Dermis blood vessel endothelial cell (primary cell): ENCODE results near the gene NPIPA5. TPM values are rescaled to one million over a fixed set of nuclear protein-coding genes. Genes with fewer than 3 reads are reported as not detected.
A peak's percentile ranks its signal among the peaks of the same experiment; 100 is the strongest.
"Not testable (repeated sequence)": the region's sequence is repeated elsewhere in the genome, so short reads cannot be mapped to it uniquely, and the experiment has no call there.

ENCODE experiments used
- DNase-seq: peaks from one replicate; pipeline ENCODE4 v3.0.0; 2010
- total RNA-seq: library from RNA; depleted of rRNA; stranded (reverse); fragments of >200 nt; gene quantifications from 2 replicates; pipeline ENCODE4 v1.2.3, GENCODE V29; 2014

Gene NPIPA5
- total RNA-seq: 0.98 and 1.0 TPM in 2 replicates

DNA sequence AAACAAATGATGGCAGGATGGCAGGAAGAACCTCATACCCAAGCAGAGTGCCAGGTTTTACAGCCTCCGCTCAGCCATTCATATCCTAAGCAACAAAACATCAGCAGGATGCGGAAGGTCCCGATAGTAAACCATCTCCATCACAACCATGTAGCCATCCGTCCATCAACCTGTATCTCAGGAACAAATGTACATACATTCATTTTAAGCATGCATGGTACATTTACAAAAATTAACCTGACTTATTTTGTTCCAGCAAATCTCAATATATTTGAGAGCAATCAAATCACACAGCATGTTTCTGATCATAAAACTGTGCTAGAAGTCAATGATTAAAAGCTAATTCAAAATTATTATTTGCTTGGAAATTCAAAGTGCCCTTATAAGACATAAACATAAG, at the start of gene NPIPA5:
Gene NPIPA5, minus strand, starts transcription at position 101 of the 400 bp plus-strand sequence. Its CDS starts 0 bp downstream, at position 101.
- DNase-seq: not testable (repeated sequence)

DNA sequence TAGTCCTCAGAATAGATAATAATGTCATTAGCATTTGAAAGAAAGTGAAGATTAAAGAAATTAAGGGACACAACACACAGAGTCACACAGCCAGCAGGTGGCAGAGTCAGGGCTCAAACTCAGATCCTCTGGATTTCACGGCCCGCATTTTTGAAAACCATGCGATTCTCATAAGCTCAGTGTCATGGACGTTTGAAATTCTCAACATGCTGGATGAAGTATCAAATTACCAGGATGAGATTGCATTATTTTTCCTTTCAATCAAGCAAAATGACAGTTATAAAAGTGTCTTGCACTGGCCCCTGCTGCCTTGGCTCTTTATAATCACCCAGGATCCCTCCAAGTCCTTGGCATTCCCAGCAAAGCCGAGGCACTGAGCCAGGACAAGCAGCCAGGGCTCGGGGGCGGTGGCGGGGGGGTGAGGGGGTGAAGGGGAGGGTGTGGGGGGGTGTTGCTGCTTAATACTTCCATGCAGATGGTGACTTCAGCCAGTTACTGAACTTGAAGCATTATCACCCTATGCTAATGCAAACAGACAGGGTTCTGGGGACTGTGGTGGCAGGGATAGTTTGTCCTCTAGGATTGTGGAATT, 49.6 kb upstream of the NPIPA5 start:
- DNase-seq: peak; percentile 85

DNA sequence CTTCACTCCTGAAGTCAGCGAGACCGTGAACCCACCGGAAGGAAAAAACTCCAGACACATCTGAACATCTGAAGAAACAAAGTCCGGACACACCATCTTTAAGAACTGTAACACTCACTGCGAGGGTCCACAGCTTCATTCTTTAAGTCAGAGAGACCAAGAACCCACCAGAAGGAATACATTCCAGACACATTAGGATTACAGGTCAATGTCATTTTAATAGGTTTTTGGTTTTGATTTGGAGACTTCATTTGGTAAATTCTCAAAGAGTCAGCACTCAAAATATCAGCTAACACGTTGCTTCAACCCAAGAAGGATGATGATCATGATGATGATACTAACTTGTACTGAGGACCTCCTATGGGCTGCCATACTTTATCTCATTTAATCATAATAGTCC, 48.7 kb upstream of the NPIPA5 start:
- no peak for DNase-seq

DNA sequence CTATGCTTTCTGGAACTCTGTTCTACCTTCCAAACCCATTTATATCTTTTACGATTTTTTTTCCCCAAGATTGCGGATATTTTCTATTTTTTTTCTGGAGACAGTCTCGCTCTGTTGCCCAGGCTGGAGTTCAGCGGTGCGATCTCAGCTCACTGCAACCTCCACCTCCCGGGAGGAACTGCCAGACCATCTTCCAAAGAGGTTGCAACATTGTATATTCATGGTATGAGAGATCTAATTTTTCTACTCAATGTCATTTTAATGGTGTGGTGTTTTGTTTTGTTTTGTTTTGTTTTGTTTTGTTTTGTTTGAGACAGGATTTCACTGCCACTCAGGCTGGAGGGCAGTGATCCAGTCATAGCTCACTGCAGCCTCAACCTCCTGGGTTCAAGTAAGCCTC, 47.8 kb upstream of the NPIPA5 start:
- no peak for DNase-seq

DNA sequence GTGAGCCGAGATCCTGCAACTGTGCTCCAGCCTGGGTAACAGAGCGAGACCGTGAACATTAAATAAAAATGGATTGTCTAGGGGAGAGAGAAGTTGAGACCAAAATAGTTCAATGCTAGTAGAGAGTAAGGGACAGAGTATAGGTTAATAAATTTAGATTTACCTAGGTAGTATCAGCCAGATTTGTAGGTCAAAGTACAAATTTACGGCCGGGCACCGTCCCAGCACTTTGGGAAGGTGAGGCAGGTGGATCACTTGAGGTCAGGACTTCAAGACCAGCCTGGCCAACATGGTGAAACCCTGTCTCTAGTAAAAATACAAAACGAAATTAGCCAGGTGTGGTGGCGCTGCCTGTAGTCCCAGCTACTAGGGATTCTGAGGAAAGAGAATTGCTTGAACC, 44.1 kb upstream of the NPIPA5 start:
- no peak for DNase-seq

DNA sequence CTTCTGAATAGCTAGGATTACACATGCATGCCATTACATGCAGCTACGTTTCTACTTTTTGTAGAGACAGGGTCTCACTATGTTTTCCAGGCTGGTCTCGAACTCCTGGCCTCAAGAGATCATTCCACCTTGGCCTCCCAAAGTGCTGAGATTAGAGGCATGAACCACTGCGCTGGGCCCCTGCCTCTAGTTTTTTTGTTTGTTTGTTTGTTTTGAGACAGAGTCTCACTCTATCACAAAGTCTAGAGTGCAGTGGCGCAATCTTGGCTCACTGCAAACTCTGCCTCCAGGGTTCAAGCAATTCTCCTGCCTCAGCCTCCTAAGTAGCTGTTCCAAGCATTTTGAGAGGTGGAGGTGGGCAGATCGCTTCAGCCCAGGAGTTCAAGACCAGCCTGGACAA, 43.6 kb upstream of the NPIPA5 start:
- not testable (repeated sequence) for DNase-seq

DNA sequence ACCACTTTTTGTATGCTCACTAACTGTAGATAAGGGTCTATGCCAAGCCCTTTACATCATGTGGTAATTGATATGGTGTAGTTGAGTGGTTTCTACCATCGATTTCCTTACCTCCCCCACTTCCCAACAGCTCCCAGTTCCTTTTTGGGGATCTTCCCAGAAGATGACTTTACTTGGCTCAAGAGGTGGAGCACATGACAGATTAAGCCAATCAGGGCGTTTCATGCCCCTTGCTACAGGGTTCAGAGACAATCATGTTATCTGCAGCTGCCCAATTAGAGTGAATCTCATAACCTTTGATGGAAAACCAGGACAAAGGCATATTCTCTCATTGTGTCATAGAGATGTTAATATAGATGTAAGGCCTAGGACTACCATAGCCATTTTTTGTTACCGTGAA, 40.1 kb upstream of the NPIPA5 start:
- no peak for DNase-seq

DNA sequence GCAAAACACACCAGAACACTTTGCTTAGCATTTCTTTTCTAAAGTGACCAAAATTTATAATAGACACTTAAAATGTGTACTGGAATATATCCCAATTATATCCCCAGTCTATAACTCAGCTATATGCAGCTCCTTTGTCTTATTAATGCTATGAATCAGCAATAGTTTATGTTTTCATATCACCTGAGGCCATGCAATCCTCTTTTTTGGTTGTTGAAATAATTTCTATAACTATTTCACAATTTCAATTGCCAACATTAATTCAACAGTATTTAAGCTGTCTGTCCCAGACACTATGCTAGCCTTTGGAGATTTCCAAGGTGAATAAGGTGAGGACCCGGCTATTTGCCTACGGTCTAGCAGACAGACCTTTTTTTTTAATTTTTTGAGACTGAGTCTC, 39.1 kb upstream of the NPIPA5 start:
- DNase-seq: no peak

DNA sequence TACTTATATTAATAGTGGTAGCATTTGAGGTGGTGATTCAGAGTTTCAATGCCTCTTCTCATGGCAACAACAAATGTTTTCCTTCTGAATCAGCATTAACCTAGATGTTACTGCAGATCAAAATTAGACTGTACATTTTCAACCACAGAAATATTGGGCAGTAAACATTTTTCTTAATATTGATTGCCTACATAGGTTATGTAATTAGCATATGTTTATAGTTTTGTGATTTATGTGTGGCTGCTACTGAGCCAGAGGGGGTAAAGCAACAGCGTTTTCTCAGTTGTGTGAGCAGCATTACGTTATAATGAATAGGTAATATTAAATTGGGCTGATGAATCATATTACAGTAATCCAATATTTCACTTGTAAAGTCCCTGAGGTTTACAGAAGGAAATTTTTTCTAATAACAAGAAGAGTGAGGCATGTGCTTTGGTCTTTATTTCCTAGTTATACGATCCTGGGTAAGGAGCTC, 37.5 kb upstream of the NPIPA5 start:
- DNase-seq: no peak

DNA sequence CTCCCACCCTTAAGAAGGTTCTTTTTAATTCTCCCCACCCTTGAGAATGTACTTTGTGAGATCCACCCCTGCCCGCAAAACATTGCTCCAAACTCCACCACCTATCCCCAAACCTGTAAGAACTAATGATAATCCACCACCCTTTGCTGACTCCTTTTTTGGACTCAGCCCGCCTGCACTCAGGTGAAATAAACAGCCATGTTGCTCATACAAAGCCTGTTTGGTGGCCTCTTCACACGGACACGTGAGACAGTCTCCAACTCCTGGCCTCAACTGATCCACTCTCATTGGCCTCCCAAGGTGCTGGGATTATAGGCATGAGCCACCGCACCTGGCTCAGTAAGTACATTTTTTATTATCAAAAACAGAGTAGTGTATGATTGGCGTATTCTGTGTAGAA, 31.4 kb upstream of the NPIPA5 start:
- DNase-seq: not testable (repeated sequence)

DNA sequence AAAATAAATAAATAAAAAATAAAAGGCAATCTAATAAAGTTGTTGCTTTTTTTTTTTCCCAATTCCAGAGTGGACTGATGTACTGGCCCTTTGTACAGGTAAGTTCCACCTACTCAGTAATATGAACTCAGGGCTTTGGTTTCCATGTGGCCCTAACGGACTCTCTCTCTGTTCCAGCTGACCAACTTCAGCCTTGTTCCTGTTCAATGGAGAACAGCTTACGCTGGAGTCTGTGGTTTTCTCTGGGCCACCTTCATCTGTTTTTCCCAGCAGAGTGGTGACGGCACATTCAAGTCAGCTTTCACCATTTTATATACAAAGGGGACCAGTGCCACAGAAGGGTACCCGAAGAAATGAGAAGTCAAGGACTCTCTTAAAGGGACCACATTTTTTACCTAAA, 29.7 kb upstream of the NPIPA5 start:
- DNase-seq: not testable (repeated sequence)

DNA sequence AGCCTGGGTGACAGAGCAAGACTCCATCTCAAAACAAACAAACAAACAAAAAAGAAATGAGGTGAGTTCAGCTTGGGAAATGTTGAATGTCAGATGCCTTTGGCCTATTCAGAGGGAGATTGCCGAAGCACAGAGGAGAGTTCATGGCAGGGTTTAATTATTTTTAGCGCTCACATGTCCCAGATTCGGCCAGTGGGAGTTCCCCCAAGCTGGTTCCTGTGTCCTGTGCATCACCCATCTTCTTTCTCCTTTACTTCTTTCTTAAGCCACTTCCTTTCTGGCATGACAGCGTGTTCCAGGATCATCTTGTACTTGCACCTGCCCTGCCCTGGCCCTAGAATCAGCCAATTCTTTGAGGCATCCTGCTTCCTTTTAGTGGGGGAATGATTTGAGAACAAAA, 26.7 kb upstream of the NPIPA5 start:
- DNase-seq: no peak

DNA sequence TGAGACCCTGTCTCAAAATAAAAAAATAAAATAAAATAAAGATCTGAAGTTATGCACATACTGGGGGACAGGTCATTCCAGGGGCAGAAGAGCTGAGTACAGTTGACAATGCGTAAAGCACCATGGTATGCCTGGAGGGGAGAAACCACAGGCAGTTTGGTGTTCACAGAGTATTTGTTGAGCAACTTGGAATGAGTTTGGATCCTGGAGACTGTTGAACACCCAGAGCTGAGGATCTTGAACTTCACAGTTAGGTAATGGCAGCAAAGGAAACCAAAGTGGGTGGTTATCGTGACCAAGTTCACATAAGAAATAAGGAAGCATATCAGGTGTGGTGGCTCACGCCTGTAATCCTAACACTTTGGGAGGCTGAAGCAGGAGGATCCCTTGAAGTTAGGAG, 26.0 kb upstream of the NPIPA5 start:
- DNase-seq: not testable (repeated sequence)

DNA sequence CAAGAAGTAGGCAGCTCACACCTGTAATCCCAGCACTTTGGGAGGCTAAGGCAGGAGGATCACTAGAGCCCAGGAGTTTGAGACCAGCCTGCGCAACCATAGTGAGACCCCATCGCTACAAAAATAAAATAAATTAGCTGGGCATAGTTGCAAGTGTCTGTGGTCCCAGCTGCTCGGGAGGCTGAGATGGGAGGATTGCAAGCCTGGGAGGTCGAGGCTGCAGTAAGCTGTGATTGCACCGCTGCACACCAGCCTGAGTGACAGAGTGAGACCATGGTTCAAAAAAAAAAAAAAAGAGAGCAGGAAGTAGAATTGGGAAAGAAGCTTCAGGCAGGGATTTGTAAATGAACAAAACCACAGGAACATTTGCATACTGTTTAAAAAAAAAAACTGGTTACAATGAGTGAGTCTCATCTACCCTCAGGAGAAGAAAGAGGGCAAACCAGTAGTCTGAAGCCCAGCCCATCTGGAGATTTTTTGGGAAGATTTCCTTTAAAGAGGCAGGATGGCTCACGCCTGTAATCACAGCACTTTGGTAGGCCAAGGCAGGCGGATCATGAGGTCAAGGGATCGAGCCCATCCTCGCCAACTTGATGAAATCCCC, 25.4 kb upstream of the NPIPA5 start:
- DNase-seq: no peak

DNA sequence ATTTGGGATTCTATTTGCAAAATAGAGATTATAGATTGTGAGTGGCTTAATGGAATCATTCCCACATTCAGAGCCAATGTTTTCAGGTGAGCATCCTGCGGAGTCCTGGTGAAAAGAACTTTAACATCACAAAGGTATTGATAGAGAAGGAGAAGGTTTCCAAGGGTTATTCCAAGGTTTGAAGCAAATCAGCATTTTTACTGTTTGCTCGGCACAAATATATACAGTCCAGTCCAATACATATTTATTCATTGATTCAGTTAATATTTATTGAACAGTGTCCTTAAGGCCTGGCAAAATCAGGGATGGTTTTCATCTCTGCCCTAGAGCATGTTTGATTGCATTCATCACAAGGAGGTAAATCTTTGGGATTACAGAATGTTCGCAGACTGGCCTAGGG, 23.9 kb upstream of the NPIPA5 start:
- no peak for DNase-seq

DNA sequence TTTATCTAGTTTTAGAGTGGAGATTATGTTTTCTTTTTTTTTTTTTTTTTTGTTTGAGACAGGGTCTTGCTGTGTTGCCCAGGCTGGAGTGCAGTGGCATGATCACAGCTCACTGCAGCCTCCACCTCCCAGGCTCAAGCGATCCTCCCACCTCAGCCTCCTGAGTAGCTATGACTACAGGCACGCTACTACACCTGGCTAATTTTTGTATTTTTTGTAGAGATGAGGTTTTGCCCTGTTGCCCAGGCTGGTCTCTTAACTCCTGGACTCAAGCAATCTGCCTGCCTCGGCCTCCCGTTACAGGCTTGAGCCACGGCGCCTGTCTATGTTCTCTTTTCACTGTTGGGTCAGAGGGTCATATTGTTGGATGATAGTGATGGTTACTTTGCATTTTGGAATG, 22.2 kb upstream of the NPIPA5 start:
- DNase-seq: not testable (repeated sequence)

DNA sequence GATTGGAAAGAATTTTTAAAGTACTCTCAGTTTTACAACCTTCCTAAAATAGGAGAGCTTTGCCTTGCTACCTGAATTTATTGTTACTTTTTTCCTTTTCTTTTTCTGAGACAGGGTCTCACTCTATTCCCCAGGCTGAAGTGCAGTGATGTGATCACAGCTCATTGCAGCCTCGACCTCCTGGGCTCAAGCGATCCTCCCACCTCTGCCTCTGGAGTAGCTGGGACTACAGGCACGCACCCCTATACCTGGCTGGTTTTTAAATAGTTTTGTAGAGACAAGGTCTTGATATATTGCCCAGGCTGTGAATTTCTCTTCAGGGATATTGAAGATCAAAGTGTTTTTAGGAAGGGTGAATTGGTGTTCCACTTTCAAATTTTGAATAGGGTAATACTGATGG, 21.2 kb upstream of the NPIPA5 start:
- no peak for DNase-seq

DNA sequence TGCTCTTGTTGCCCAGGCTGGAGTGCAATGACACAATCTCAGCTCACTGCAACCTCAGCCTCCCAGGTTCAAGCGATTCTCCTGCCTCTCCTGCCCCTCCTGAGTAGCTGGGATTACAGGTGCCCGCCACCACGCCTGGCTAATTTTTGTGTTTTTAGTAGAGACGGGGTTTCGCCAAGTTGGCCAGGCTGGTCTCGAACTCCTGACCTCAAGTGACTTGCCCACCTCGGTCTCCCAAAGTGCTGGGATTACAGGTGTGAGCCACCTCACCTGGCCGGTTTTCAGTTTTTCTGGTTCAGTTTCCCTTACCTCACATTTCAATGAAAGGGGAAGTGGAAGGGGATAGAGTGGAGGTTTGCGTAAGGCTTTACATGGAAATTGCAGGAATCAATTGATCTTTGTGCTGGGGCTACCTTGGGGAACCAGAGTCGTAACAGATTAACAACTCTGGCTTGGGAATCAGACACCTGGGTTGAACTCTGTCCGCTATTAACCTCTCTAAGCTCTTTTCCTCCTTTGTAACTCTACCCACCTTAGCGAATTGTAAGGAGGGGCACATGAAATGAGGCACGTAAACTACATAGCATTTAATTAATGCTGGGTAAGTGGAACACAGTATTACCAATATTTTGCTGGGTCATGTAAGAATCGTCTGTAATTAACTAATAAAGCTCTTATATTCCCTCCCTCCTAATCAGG, 20.7 kb upstream of the NPIPA5 start:
- no peak for DNase-seq

DNA sequence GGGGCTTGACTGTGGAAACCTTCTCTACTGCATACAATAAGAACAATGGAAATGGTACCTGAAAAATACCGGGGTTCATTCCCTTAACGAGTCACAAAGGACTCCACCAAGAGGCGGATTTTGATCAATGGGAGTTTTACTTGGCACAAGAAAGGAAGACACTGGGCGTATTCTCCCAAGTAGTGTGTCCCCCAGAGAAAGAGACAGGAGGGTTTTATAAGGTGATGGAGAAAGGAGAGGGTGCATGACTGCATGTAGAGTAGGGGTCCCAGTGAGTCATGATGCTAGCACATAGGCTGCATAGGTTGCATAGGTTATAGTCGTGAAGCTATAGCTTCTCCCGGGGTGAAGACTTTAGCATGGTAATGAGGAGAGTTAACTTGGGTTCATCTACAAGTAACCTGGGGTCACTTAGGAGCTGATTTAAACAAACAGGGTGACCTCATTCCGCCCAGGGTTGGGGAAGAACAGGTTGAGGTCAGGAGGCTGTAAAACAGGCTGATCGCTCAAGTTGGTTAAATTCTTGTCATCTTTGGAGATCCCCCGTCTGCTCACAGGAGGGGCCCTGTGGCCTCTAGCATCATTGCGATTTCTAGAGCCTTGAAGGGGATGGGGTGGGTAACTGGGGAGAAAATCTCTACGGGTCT, 19.0 kb upstream of the NPIPA5 start:
- no peak for DNase-seq

DNA sequence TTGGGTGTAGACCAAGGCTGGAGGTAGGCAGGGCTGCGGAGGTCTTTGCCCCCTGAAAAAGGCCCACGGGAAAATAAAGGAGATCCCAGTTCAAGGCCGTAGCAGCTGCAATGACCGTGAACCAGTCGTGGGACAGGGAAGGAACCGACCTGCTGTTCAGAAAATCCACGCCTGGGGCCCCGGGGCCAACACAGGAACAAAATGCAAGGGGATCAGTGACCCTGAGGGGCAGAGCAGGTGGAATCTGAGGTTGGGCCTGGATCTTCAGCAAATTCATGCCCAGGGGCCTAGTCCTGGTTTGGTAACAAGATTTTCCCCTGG, 18.4 kb upstream of the NPIPA5 start:
- not testable (repeated sequence) for DNase-seq

DNA sequence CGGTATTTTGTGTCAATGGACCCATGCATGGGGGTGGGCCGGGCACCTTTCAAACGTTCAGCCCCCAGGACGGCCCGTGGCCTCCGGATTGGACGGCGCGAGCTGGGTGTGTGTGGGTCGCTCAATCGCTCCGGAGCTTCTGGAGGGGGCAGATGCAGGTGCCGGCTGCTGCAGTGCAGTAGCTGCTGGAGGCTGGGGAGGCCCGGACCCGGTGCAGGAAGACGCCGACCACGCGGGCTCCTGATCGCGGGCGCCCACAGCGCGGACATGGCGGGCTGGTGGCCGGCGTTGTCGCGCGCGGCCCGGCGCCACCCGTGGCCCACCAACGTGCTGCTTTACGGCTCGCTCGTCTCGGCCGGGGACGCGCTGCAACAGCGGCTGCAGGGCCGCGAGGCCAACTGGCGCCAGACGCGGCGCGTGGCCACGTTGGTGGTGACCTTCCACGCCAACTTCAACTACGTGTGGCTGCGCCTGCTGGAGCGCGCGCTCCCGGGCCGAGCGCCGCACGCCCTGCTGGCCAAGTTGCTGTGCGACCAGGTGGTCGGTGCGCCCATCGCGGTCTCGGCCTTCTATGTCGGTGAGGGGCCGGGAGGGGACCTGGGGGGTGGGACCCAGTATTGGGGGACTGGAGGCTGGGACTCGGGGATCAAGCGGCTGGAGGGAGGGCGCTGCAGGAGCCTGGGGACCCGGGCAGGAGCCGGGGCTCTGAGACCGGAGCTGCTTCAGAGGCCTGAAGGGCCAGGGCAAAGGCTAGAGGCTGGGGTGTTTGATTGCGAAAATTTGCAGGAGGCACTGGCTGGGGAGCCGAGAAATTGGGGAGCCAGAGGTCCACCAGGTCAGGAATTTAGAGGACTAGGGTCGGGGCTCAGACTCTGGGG, 17.8 kb upstream of the NPIPA5 start, which contains the start of gene MPV17L:
Gene MPV17L, plus strand, starts transcription at position 124 of the 878 bp plus-strand sequence. Its CDS starts 144 bp downstream, at position 268.
- peak; percentile 20 for DNase-seq

DNA sequence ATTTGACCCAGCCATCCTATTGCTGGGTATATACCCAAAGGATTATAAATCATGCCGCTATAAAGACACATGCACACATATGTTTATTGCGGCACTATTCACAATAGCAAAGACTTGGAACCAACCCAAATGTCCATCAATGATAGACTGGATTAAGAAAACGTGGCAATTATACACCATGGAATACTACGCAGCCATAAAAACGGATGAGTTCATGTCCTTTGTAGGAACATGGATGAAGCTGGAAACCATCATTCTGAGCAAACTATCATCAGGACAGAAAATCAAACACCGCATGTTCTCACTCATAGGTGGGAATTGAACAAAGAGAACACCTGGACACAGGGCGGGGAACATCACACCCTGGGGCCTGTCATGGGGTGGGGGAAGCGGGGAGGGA, 14.9 kb upstream of the NPIPA5 start:
- not testable (repeated sequence) for DNase-seq

DNA sequence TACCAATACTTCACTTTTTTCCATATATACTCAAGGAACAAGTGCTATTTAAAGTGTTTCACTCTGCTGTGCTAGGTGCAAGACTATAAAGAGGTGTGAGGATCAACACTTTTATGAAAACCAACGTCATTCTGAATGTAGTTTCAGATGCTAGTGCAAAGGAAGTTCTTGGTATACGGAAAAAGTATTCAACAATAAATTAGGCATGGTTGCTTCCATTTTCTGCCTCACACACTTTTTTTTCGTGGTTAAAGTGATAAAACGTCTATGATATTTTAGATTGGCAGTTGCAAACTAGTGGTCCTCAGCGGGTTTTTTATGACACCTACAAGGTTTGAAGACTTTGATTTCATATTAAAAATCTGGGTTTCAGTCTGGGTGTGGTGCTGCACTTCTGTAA, 11.8 kb upstream of the NPIPA5 start:
- DNase-seq: not testable (repeated sequence)
